Peyer's patch (tissue), 4 donors: ENCODE data around the gene RNF169.

Experiments used
- POLR2A ChIP-seq, 2 donors: fragments of 450-650 bp; IDR thresholded peaks; one replicate each; pipeline ENCODE4 v1.5.1; 2017; ENCODE audit warnings: antibody characterized with exemption in 2 of 2, mild to moderate bottlenecking in 2 of 2, moderate library complexity in 2 of 2
- TF ChIP-seq, protein P1 (sequence below), 6 experiments: fragments of 450-650 bp in 4 of 6; fragments of 200-600 bp in 2 of 6; sonication (generic) in 1 of 6; IDR thresholded peaks; one replicate each; pipeline ENCODE4 v1.5.1; 2017 to 2019; ENCODE audit warnings: antibody characterized with exemption in 6 of 6, mild to moderate bottlenecking in 3 of 6, moderate library complexity in 1 of 6

DNA sequence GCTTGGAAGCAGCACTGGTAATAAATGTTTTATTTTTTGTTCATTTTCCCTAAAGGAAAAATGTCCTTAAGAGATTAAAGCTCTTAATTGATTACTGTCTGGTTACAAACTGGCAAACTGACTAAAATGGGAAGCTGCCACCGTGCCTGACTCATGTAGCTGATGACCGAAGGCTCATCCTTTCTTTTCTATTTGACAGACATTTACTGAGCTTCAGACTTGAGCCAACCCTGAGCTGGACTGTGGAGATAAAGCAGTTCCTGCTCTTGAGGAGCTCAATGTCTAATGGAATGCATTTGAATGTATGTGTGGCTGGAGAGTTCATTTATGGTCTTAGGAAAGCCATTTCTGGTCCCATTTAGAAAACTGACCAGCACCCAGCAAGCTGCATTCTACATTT lies 91.3 kb downstream of the RNF169 start:
- no peak for TF ChIP-seq POLR2A (IDR thresholded peaks at IDR 0.05)
- TF ChIP-seq, protein P1, sequence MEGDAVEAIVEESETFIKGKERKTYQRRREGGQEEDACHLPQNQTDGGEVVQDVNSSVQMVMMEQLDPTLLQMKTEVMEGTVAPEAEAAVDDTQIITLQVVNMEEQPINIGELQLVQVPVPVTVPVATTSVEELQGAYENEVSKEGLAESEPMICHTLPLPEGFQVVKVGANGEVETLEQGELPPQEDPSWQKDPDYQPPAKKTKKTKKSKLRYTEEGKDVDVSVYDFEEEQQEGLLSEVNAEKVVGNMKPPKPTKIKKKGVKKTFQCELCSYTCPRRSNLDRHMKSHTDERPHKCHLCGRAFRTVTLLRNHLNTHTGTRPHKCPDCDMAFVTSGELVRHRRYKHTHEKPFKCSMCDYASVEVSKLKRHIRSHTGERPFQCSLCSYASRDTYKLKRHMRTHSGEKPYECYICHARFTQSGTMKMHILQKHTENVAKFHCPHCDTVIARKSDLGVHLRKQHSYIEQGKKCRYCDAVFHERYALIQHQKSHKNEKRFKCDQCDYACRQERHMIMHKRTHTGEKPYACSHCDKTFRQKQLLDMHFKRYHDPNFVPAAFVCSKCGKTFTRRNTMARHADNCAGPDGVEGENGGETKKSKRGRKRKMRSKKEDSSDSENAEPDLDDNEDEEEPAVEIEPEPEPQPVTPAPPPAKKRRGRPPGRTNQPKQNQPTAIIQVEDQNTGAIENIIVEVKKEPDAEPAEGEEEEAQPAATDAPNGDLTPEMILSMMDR (IDR thresholded peaks at IDR 0.05): no peak
